SHP77 treated with DMSO at 0.1 percent for 48 hours (cell line): ENCODE data around the gene WRAP53.

ENCODE experiments used
- DNase-seq: peaks from one replicate; lab custom pipeline; 2025; lab: John Stamatoyannopoulos, UW

WRAP53 gene

DNA sequence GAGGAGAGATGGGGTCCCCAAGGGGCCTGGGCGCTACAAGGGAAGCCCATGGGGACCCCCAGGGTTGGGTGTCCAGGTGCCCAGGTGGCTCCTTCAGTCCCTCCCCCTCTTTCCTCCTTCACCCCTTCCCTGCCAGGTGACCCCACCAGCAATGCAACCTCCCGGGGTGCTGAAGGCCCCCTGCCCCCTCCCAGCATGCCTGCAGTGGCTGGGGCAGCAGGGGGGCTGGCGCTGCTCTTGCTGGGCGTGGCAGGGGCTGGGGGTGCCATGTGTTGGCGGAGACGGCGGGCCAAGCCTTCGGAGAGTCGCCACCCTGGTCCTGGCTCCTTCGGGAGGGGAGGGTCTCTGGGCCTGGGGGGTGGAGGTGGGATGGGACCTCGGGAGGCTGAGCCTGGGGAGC, 20.8 kb downstream of the WRAP53 start:
- no peak for DNase-seq

DNA sequence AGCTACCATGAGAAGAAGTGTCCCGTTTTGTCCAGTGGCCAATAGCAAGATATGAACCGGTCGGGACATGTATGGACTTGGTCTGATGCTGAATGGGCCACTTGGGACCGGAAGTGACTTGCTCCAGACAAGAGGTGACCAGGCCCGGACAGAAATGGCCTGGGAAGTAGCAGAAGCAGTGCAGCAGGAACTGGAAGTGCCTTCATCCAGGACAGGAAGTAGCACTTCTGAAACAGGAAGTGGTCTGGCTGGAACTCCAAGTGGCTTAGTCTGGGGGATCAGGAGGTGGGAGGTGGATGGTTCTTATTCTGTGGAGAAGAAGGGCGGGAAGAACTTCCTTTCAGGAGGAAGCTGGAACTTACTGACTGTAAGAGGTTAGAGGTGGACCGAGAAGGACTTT, 22.0 kb downstream of the WRAP53 start:
- DNase-seq = no peak

DNA sequence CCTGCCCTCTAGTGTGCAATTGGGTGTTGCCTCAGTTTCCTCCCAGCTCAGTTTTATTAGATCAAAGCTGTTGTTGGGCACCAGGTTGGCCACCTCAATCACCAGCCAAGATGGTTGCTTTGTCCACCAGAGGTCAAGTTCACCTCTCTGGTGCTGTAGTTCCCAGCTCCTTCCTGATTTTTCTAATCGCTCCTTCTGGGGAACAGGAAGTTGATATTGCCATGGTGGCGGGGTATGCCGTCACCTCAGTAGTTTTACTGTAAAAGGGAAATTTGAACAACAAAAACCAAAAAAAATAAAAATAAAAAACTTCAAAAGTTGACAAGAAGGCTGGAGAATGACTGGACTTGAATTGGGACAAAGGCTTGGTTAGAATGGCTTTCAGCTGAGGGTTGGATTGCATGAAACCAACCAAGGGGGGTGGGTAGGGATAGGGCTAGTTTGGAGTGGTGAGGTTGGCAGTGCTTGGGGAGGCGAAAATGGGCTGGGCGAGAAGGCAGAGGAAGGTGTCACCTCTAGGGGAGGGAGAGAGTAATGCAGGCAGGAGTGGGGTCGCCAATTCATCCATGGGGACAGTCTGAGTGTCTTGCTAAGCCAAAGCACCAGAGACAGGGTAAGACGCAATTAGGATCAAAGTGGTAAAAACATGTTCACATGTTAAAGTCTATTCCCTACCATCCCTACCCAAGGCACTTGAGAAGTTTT, 22.9 kb downstream of the WRAP53 start:
- DNase-seq = no peak

DNA sequence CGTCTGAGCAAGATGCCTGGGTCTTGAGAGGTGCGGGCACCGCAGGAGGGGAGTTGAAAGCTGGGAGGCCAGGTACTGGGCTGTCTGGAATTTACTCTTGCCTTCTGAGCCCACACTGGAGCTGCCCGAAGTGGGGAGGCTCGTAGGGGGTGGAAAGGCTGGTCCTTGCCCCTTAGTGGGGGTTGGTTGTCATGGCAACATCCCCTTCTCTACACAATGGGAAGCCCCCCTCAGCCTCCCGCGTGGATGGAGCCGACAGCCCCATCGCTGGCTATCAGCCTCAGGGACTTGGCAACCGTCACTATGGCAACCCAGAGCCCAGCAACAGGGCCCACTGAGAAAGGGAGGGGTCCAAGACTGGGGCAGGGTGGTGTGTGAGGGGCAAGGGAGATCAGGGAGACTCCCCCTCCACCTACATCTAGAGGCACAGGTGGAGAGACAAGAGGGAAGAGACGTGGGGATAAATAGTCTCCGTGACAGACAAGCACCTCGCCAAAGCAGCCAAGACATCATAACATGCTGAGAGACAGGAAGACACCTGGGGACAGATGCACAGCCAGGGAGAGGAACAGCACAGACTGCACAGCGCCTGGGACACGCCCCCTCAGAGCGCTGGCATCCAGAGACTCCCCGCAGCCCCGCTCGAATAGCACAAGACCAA, 24.0 kb downstream of the WRAP53 start:
- no peak for DNase-seq

DNA sequence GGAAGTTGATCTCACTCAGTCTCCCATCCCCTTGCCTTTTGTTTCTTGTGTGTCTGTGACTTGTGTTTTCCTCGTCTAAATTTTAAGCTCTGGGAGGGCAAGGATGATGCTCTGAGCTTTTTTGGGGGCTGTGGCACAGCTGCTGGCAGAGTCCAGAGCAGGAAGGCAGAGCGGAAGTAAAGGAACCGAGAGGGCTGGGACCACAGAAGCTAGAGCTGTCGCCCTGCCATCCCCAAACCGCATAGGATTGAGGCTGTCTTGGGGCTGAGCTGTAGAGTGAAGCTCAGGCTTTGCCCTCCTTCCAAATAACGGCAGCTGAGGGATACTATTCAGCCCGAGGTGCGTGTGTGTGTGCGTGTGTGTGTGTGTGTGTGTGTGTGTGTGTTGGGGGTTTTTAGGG, 25.5 kb downstream of the WRAP53 start:
- no peak for DNase-seq

DNA sequence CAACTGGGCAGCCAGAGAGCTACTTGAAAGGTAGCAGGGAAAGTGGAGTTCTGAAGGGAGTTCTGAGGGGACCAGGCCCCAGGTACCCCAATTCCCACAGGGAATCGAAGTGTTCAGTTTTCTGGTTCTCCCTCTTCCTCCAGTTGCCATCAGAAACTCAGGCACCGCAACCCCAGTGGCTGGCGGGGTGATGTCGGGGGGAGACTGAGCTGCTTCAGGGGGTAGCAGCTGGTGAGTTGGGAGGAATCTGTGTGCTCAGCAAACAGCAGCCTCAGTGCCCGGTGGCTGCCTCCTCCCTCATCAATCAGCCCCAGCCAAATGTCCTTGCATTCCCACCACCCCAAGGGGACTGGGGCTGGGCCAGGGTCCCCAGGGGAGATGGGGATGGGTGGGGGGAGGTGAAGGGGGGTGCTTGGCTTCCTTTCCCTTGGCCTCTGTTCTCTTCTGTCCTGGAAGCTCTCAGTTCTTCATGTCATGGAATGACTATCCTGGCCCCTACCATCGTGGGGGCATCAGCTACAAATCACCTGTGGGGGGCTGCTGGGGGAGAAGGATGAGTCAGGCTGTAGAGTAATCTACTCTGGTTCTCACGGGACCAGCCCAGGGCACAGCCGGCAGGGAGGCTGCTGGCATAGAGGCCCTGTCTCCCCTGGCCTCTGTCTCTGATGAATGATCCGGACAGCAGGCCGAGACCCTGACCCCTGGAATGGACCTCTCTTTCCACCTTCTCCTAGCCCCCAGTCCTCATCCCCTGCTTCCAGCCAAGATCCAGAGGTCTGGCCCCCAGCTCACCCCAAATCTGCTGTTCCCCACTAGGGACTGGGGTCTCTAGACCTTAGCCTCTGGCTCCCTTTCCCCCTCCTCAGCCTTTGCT, 26.7 kb downstream of the WRAP53 start:
- DNase-seq = no peak

DNA sequence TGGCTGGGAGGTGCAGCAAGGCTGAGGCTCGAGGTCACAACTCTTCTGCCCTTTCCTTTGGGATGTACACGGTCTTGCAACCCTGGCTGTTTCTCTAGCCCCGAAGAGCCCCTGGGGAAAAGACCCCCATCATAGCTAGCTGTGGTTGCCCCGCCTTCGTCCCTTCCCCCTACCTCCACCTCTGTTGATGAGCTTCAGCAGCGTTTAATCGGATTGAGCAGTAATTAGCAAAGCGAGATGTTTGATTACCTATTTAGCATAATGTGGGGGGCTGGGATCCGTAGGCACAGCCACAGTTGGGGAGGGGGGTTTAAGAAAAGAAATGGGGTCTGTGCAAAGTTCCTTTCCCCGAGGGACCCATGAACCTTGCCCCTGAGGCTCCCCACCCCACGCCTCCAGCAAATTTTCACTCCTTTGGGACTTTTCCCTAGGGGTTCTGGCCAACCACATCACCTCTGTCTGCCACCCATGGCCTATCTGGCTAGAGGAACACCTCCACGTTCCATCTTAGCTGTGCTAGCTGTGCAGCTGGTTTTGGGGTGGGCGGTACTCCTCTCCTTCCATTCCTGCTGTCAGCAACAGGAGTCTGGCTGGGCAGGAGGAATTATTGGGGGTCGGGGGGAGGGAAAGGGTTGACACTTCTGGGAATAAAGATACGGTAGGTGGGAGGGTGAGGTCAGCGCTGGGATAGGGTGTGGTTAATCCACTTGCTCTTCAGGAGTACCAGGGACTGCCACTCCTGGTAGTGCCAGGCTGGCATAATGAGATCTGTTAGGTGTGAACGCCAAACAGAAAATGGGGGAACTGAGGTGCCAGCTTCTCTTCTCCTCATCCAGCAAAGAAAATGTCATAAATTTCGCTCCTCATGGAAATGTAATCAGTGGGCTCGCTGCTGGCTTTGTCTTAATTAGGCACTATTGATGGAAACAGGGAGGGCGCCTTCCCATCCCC, 27.9 kb downstream of the WRAP53 start:
- no peak for DNase-seq

DNA sequence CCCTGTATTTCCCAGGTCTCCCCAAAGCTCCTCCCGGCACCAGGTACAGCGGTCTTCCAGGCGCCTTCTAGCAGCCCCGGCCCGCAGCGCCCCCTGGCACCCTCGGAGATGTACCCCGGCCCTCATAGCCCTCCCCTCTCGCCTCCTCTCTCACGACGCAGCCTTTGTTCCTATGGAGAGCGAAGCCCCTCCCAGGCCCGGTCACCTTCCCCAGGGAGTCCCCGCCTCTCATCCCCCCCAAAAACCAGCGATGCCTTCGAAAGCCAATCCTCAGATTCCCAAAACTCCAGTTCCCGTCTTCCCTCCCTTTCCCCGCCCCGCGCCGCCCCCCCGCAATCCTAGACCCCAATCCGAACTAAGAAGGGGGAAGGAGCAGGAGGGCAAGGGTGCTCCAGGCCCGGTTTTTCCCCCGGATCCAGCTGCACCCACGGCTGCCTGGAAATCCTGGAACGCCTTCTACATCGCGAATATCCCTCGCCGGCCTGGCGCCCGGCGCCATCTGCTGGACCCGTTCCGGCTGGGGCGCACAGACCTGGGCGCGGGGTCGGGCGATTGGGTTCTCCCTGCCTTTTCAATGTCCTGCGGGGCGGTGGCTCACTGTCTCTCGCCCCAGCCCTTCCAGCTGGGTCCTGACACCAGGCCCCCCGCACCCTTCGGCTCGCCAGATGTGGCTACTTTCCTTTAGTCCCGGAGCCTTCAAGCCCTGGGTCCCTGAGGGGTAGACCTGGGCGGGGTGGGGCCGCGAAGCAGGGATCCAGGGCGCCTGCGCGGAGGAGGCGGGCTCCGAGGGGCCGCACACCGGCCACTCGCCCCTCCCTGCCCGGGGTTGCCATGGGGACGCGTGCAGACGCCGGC, 28.9 kb downstream of the WRAP53 start, which contains the start of gene DNAH2:
Gene DNAH2 (plus strand): TSS at position 844 of the 855 bp plus-strand sequence. CDS start 1,991 bp downstream, outside the sequence.
- DNase-seq = peak; percentile 94

DNA sequence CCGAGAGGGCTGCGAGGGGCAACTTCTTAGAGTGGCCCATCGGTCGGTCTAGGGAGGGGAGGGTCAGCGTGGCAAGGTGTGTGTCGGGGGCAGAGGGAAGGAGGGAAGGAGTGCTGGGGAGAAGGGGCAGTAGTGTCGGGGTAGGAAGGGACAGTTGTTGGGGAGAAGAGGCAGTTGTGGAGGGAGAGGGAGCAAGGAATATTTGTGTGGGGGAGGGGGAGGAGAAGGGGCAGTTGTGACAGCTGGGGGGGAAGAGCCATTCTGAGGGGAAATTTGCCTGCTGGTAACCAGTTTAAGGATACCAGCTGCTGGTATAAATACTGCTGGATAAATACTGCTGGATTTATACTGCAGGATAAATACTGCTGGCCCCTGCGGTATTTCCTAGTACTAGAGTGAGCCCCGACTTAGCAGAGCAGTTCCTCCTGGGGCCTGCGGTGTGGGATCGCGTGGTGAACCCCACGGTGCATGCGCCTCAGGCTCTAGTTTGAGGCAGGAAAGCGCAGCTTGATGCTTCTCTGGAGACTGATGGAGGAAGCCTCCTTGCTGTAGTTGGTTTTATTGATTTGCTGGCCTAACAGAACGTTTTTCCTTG, 29.6 kb downstream of the WRAP53 start:
- no peak for DNase-seq

DNA sequence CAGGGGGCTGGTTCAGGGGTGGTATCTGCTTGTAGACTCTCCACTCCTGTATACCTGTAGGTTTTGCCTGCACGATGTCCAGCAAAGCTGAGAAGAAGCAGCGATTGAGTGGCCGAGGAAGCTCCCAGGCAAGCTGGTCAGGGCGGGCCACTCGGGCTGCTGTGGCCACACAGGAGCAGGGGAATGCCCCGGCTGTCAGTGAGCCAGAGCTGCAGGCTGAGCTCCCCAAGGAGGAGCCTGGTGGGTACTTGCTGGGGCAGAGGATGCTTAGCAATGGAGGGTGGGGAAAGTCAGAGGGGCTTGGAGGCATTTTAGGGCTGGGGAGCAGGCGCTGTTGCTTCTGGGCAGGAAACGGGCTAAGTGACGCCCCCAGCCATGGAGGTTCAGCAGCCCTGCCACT, 31.4 kb downstream of the WRAP53 start:
- no peak for DNase-seq

DNA sequence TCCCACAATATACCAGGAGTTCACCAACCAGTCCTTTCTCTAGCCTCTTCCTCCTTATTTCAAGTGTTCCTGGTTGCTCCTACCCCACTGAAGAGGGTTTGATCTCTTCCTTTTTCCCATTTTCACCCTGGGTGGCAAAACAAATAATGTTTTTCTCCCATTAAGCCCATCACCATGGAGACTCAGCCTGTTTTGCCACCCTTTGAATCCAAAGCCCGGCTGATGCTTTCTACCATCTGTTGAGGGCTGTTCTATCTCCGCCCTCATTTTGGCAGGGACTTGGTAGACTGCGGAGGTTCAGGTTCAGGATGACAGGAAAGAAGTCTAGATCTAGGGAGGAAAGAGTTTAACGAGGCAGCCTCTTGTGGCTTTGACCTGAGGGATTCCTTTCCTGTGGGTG, 31.8 kb downstream of the WRAP53 start:
- no peak for DNase-seq

DNA sequence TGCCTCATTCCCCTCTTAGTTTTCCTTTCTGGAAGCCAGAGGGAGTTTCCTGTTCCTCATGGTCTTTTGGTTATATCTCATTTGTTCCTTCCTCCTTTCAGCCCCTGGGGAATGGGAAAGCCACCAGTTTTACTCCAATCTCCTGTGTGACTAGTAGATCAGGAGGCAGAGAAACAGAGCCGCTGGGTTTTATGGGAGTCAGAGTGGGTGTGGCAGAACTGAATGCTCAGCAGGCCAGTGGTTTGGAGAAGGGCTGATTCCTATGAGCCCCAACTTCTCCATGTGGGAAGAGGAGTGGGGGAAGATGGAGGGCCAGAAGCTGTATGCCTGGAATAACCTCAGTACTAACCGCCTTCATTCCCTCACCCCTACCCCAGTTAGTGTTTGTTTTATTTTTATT, 33.3 kb downstream of the WRAP53 start:
- DNase-seq = no peak

DNA sequence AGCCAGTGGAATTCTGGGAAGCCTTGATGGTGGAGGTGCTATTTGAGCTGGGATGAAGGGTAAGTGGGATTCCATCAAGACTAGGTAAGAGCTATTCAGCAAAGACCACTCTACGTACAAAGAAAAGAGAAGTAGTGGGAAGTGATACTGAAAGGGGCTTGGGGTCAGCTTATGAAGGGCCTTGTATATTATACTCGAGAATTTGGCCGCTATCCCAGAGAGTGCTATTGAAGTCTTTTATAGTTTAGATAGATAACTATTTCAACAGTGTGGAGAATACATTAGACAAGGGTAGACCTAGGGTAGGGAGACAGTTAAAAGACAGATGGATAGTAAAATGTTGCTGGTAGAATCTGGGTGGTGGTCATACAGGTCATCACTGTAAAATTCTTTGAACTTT, 39.6 kb downstream of the WRAP53 start:
- no peak for DNase-seq

DNA sequence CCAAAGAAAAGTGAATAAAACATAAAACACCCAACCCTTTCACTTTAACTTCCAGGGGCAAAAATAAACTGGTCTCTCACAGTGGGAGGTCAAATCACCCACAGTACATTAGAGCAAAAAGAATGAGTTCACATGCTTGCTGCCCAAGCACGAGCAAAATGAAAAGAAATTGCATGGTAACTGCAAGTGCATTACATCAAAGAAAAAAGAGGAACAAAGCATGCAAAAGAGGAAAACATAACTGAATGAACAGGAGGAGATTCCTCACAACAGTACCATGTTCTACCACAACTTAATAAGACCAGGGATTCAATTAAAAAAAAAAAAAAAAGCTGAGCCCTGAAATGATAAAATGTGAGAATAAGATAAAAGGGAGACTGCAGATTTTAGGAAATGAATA, 41.5 kb downstream of the WRAP53 start:
- DNase-seq = no peak

DNA sequence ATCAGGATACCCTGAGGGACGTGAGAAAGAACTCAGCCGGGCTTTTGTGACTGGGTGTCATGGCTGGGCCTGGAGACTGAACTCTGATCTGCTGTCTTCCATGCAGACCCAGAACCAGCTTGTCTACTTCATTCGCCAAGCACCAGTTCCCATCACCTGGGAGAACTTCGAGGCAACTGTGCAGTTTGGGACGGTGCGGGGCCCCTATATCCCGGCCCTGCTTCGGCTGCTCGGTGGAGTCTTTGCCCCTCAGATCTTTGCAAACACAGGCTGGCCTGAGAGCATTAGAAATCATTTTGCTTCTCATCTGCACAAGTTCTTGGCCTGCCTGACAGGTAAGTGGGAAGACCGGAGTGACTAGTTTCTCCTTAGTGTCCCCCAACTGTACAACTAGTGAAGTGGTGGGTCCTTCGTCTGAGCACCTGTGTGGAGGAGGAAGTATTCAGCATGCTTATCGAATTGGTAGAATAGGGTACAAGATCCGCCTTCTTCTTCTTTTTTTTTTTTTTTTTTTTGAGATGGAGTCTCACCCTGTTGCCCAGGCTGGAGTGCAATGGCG, 44.8 kb downstream of the WRAP53 start:
- no peak for DNase-seq

DNA sequence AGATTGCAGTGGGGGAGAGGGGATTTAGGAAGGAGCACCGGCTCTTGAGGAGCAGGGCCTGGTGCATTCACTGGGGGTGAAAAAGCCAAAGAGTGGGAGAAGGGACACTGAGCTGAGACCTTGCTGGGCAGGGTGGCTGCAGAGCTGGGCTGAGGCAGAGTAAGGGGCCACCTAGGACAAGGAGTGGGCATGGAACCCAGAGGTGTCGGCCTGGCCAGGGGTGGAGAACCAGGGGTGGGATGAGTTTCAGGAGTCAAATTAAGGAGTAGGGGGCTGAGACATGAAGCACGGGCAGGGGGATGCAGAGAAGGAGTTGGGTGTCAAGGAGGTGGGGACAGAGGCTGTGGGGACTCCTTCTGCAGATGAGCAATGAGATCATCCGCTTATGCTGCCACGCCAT, 49.3 kb downstream of the WRAP53 start:
- no peak for DNase-seq

DNA sequence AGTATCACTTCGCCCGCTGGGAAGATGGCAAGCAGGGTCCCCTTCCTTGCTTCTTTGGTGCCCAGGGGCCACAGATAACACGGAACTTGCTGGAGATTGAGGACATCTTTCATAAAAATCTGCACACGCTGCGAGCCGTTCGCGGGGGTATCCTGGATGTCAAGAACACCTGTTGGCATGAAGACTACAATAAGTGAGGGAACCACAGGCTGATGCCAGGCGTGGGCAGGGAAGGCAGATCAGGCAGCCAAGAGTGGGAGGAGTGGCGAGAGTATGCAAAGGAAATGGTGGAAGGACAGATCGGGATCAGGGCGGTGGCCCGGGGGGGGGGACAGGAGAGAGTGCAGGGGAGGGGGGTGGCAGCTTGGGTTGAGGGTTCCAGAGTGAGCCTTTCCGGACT, 51.5 kb downstream of the WRAP53 start:
- no peak for DNase-seq

DNA sequence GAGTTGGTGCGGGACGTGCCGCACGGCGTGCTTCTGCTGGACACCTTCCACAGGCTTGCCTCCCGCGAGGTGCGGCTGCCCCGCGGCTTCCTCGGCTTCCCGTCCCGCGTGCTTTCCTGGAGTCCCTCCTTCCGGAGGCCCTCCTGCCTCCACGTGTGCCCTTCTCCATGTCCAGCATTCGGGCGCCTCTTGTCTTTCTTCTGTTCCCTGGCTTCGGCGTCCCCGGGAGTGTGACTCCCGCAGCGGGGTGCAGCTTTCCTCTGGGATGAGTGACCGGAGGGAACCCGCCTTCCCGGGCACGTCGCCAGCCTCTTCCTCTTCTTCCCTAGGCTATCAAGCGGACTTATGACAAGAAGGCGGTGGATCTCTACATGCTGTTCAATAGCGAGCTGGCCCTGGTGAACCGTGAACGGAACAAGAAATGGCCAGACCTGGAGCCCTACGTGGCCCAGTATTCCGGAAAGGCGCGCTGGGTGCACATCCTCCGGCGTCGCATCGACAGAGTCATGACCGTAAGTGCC, 52.3 kb downstream of the WRAP53 start:
- peak; percentile 39 for DNase-seq

DNA sequence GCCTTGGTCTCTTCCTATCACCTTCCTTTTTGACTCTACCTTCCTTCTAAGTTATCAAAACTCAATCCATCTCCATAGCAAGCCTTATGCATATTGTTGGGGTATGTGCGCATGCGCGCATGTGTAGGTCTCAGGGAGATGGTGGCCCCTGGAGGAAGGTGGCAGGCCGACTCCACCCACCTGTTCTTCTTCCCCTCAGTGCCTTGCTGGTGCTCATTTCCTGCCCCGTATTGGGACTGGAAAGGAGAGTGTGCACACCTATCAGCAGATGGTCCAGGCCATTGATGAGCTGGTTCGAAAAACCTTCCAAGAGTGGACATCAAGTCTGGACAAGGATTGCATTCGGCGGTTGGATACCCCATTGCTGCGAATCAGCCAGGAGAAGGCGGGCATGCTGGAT, 54.5 kb downstream of the WRAP53 start:
- DNase-seq = no peak

DNA sequence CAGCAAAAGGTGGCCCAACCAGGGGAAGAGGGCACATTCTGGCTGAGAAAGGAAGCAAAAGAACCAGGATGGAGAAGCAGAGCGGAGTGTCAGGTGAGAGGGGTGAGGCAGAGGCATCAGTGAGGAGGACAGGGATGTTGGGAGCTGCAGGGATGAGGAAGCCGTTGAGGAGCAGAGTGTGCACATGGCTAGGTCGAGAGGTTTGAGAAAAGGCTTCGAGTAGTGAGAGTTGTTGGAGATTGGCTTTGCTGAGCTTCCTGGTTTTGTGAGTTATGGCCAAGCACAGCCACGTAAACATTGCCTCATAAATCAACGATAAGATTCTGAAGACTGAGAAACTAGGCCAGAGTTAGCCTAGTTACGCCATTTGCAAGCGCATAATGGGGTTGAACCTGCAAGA, 56.1 kb downstream of the WRAP53 start:
- no peak for DNase-seq
